HG02623 (cell line): Measurements from ENCODE around the gene VASH2.
A peak's percentile ranks its signal among the peaks of the same experiment; 100 is the strongest.

Experiments used
- ATAC-seq: cut with Tn5 transposase; IDR thresholded peaks from one replicate; pipeline ENCODE4 v1.9.1; 2021; ENCODE audit warnings: moderate library complexity; ENCODE audit not compliant: unreplicated experiment

Gene VASH2

DNA sequence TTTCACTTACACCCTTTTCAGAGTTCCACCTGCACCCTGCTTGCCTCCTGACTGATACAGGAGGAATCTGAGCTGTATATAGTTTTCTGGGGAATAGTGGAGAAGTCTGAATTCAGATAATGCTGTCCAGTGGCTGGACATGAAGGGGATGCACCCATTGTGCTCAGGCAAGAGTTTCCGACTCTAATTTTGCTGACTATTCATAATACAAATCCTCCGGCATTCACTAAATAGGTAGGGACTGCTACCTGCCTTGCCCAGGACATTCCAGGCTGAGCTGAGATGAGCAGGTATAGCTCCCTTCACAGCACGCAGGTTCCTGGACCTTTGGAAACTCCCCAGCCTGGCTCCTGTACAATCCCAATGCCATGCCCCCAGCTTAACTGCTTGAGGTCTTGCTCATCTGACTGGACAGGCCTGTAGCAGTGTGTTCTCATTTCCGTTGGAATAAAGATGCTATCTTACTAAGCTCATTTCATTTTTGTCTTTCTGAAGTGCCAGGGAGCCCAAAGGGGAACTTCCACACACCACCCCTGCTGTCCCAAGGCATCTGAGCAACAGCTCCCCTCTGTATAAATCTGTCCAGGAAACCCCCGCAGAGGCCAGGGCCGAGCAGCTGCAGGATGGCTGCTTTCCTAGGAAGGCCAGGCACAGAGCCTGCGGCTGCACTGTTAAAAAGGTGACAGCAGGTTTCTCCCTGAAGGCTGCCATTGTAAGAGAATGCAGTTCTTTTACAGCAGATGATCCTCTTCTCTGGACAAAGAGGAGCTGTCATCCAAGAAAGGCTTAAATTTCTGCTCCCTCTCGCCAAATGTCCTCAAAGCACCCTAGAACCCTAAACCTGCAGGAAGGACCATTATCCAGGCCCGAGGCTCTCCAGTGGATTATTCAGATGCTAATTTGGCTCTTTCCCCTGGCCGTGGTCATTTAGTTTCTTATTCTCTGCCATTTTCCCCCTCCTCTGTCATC is 21.7 kb upstream of the VASH2 start:
- ATAC-seq, result peak; percentile 82

DNA sequence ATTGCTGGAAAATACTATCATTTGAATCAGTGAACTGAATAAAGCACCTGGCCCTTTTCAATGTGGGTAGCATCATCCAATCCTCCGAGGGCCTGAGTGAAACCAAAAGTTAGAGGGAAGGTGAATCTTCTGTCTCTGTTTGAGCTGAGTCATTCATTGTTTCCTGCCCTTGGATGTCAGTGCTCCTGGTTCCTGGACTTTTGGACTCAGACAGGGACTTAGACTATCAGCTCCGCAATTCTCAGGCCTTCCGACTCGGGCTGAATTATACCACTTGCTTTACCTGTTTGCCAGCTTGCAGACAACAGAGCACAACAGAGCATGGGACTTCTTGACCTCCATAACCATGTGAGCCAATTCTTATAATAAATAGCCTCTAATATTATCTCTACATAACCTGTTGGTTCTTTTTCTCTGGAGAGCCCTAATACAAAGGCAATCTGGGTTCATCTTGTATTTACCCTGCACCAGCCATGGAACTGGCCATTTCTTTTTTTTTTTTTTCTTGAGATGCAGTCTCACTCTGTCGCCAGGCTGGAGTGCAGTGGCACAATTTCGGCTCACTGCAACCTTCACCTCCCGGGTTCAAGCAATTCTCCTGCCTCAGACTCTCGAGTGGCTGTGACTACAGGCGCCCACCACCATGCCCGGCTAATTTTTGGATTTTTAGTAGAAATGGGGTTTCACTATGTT is 19.2 kb upstream of the VASH2 start:
- ATAC-seq, result no peak

DNA sequence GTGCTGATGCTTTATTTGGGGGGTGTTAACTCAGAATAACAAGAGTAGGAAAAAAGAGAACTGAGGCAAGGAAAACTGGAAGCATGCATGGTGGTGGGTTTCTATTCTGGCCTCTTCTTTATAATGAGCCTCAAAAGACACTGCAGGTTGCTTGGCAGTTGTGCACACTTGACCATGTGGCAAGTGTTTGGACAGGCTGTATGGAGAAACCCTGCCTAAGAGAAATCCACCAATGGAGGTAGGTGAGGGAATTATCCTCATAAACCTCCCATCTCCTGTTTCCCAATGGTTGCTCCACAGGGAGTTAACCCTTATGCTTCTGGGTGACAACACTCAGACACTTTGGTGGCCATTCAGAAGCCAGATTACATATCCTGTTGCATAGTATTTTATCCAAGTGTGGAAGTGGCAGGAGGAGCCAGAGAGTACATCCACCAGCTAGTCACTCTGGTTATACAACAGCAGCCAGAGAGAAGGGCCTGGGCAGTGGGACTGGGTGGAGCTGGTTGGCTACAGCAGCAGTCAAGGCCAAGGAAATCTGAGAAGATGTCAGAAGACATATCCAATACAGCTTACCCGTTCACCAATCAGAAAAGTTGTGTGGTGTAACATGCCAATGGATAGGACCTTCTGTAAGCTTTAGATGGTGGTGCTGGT is 16.4 kb upstream of the VASH2 start:
- no peak for ATAC-seq

DNA sequence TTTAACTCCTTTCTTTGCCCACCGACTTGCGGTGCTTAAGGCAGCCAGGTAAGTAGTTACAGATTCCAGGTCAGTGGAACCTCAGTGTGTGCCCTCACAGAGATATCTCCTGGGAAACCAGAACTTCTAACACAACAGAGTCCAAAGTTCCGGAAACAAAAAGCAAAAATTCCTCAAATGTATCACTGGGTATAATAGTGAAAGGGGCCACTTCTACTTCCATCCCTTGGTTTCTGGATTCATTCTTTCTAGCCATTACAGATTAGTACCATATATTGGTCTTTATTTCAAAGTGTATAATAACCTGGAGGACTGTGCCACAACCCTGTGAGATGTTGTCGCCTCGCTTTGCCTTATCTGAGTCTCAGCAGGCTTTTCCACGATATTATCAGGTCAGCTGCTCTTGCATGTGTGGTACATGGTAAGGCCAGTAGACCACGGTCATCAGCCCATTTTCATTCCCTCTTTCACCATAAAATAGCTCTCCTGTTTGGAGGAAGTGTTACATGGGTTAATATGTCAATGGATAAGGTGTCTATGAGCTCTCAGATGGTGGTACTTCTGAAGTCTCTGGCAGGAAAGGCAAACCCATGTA is 14.9 kb upstream of the VASH2 start:
- no peak for ATAC-seq

DNA sequence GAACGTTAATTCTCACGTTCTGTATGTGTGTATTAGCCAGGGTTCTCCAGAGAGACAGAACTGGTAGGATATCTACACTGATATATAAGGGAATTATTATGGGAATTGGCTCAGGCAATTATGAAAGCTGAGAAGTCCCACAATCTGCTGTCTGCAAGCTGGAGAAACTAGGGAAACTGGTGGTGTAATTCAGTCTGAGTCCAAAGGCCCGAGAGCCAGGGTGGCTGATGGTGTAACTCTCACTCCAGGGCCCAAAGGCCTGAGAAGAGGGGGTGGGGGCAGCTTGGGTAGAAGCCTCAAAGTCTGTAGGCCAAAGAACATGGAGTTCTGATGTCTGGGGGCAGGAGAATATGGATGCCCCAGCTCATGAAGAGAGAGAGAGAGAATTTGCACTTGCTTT is 13.3 kb upstream of the VASH2 start:
- no peak for ATAC-seq

DNA sequence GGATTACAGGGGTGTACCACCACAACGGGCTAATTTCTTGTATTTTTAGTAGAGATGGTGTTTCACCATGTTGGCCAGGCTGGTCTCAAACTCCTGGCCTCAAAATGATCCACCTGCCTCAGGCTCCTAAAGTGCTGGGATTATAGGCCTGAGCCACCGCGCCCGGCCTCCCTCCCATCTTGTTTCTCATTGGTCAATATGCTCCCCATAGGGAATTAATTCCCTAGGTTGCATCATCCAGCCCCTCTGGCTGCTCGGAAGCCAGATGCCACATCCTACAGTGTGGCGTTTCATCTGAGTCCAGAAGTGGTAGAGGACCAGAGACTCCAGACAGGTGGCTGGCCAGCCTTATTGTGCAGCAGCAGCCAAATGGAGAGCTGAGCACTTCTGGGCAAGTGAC is 11.5 kb upstream of the VASH2 start:
- no peak for ATAC-seq

DNA sequence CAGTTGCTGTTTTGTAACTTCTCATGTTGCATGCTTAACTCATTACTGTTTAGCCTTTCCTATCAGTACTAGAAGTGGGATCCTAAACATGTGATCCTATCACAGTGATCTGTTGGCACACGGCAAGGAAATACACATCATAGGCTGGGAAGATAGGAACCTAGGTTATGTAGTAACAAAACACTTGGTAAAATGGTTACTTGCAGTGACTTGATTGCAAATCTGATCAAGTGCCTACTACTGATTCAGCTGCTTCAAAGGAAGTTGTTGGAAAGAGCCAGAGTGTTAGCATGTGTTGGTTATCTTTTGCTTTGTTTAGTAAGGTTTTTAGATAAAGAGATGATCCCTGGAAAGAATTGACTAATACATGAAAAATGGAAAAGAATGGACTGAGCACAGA is 8.9 kb upstream of the VASH2 start:
- no peak for ATAC-seq

DNA sequence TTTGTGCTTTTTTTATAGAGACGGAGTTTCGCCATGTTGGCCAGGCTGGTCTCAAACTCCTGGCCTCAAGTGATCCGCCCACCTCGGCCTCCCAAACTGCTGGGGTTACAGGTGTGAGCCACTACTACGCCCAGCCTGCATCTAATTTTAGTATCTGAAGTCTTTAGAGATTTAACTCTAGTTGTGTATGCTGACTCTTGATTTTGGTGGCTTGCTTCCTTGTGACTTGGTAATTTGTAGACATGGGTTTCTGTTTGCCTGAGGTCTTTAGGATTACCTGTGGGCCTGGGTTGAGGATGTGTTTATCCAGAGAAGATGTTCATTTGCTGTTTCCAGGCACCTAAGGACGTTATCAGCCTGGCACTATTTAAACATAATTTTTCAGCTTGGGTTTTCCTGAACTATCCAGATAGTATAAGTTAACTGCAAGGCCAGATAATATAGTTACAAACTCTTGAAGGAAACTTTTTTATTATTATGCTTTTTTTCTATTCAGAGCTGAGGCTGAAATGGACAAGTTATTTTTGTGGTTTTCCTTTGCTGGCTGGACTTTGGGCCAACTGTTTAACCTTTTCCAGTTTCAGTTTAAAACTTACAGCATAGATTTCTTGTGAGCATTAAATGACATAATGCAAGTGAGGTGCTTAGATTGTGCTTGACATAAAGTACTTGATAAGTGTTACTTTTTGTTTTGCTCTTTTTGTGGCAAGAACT is 7.5 kb upstream of the VASH2 start:
- ATAC-seq, result no peak

DNA sequence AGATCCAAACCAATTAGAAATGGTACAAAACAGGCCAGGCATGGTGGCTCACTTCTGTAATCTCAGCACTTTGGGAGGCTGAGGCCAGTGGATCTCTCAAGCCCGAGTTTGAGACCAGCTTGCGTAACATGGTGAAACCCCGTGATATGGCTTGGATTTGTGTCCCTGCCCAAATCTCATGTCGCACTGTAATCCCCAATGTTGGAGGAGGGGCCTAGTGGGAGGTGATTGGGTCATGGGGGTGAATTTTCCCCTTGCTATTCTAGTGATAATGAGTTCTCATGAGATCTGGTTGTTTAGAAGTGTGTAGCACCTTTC is 7.0 kb upstream of the VASH2 start:
- ATAC-seq, result no peak

DNA sequence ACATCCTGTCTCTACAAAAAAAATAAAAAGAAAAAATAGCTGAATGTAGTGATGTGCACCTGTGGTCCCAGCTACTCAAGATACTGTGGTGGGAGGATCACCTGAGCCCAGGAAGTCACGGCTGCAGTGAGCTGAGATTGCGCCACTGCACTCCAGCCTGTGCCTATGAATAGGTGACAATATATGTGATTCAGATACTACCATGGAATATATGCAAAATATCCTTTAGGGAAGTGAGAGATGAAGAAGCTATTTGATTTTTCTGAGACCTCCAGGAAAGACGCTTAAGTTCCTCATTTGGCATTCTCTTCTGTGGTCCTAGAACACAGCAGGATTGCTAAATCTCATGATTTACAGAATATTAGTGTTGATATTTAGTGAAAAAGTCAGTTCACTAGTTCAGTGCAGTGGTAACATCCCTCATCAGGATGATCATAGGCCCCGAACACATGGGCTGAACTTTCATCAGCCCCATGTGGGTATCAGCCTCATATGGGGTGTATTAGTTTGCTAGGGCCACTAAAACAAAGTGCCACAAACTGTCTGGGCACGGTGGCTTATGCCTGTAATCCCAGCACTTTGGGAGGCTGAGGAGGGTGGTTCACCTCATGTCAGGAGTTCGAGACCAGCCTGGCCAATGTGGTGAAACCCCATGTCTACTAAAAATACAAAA is 6.0 kb upstream of the VASH2 start:
- ATAC-seq, result peak; percentile 48

DNA sequence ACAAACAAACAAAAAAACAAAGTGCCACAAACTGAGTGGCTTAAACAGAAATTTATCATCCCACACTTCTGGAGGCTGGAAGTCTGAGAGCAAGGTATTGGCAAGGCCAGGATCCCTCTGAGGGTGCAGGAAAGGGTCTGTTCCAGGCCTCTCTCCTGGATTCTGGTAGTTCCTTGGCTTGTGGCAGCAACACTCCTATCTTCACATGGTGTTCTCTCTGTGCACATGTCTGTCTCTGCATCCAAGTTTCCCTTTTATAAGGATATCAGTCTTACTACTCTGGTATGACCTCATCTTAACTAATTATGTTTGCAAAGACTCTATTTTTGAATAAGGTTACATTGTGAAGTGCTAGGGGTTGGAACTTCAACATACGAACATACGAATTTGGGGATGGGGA is 5.3 kb upstream of the VASH2 start:
- ATAC-seq, result no peak

DNA sequence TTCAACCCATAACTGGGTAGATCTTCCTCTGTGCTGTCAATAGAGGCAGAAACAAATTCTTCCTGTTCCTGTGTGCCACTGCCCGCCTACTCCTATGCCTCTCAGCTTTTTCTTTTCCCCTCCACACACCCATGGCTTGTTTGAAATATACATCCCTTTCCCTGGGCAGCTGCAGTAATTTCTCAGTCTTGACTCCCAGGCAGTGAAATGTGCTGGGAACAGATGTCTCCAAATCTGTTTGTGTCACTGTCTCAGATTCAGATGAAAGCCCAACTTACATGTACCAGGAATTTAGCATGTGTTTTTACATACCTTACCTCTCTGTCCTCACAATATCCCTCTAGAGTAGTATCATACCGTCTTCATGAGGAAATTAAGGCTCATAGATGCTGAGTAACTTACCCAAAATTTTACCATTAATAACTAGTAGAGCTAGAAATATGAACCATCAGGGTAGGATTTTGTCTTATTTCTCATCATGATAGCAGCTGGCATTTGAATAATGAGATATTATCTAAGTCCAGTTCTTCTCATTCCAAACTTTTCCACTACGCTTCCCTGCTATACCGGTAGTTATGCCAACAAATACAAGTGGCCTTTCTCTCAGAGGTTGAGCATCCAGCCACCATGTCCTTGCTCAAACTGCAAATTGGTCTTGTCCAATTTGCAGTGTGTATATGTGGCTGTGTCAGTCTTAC is 4.7 kb upstream of the VASH2 start:
- ATAC-seq, result no peak

DNA sequence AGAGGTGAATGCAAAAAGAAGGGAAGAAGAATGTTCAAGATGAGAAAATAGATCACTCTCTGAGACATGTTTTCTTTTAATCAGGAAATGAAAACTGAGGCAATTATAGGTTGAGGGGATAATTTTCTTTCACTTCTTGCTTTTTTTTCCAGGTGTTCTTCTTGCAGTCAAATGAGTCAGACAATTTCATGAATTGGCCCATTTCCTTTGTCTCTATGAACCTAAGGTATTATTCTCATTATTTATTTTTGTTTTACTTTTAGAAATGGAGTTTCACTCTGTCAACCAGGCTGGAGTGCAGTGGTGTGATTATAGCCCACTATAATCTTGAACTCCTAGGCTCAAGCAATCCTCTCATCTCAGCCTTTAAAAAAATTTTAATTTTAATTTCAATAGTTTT is 3.5 kb upstream of the VASH2 start:
- ATAC-seq, result no peak

DNA sequence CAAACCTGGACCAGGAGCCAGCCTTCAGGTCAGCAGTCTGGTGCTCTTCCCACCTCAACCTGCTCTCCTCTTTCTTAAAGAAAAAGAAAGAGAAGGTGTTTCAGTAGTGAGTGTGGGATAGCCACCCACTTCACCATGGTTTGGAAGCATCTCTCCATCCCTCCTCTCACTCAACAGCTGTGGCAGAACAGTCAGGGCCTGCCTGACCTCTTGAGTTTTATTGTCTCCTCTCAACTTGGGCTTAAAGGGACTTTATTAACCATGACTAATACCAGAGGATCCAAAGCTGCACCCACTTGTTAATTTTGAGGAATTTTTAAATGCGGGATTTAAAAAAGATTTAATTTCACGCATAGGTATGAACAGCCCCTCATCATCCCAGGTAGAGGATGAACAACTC is 570 bp upstream of the VASH2 start:
- no peak for ATAC-seq

DNA sequence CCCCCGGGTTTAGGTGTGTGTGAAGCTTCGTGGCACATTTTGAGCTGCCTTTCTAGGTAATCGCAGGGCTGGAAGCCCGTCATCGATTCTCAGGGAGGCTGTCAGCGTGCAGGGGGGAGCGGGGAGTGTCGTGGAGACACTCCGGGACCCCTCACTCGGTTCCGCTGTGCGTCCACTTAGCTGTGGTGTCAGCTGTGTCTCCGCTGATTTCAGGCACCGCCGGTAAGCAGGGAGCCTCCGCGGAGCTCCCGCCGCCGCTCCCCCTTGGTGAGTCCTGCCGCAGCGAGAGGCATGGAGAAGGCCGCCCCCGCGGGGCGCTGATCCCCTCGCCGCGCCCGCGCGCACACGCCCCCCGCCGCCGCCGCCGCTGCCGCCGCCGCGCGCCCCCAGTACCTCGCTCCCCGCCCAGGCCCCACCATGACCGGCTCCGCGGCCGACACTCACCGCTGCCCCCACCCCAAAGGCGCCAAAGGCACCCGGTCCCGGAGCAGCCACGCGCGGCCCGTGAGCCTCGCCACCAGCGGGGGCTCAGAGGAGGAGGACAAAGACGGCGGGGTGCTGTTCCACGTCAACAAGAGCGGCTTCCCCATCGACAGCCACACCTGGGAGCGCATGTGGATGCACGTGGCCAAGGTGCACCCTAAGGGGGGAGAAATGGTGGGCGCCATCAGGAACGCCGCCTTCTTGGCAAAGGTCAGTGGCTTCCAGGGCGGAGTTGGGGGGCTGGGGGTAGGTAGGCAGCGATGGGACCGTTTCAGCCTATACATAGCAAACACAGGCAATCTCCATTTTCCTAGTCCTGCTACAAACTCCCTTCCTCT is 995 bp downstream of the VASH2 start:
- ATAC-seq, result peak; percentile 5

DNA sequence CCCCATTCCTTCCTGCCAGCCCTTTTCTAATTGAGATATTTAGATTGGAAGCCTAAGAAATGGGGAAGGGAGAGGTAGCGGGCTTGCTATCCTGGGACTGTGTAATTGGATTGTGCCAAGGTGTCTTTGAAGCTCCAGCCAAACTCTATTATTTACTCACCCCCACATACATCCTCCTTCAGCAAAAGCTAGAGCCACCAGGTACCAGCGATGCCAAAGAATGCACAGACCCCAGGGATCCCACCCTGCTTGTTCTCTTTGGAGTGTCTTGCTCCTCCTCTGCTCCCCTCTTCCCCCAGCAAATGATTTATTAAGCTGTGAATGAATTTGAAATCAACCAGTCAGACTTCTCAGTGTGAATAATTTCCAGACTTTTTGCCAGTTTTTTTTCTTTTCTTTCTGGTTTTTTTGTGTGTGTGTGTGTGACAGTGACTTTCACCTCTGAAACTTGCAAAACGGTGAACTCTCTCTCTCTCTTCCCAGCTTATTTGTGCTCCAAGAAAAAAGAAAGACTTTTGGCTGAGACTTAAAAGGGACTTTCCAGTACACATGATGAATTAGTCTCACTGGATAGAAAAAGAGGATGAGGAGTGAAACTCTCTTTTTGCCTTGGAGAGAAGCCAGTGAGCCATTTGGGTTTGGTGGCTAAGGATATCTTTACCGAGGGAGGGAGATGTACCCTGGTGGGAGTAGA is 1.8 kb downstream of the VASH2 start:
- no peak for ATAC-seq

DNA sequence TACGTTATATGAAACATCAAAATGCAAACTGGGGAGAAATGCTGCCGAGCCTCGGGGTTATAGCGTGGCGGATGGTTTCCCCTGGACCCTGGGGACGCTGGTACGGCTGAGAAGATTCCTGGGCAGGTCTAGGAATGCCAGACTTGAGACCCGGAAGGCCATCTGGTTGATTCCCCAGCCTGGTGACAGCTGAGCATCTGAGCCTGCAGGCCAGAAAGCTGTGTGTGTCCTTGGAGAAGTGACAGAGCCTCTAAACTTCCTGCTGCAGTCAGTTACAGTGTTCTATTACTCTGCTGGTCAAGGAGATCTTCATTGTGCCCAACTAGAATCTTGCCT is 2.3 kb downstream of the VASH2 start:
- ATAC-seq, result no peak

DNA sequence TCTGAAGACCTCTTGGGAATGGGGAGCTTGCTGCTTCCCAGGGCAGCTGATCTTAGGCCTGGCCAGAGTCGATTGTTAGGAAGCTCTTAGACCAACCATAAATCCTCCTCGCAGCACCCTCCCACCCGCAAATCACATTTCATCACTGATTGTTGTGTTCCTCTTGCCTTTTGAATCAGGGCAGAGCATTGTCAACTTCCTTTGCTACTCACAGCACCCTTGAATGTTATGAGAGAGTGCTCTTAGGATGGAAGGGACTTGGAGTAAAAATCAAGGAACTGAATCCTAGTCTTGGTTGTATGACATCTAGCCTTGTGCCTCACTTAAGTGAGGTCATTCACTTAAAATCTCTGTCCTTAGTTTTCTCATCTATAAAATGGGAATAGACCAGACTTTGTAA is 3.0 kb downstream of the VASH2 start:
- no peak for ATAC-seq

DNA sequence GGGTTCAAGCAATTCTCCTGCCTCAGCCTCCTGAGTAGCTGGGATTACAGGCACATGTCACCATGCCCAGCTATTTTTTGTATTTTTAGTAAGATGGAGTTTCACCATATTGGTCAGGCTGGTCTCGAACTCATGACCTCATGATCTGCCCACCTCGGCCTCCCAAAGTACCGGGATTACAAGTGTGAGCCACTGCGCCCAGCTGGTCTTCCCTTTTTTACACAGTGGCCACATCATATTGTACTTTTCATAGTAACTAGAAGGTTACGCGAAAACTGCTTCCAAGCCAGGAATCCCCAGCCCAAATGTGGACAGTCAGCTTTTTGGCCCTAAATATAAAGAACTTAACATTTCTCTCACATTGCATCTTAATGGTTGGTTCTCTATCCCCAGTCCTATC is 4.2 kb downstream of the VASH2 start:
- no peak for ATAC-seq
